Measurements from ENCODE around the gene GDPD4.

Gene GDPD4

GRCh38 chr11:77171254-77171653 is 130.2 kb downstream of the GDPD4 start:
- no peak for DNase-seq
- Histone ChIP-seq H3K9me3 (no peaks in the 10 kb centered on the region), H3K4me1 (no peaks in the 10 kb centered on the region), H3K36me3 (no peaks in the 10 kb centered on the region), H3K27me3 (no peaks in the 10 kb centered on the region), H3K4me3 (ENCODE audit: low read depth, low read length) (no peak overlapping the region)
- no peak for TF ChIP-seq CTCF (IDR thresholded peaks at IDR 0.05; ENCODE audit: low read depth, low read length)

GRCh38 chr11:77170107-77170506 is 131.4 kb downstream of the GDPD4 start:
- TF ChIP-seq CTCF (IDR thresholded peaks at IDR 0.05; ENCODE audit: low read depth, low read length) = no peak
- DNase-seq = no peak
- Histone ChIP-seq H3K9me3 (no peaks in the 10 kb centered on the region), H3K4me3 (ENCODE audit: low read depth, low read length) (no peak overlapping the region), H3K36me3 (no peaks in the 10 kb centered on the region), H3K27me3 (no peaks in the 10 kb centered on the region), H3K4me1 (no peaks in the 10 kb centered on the region)

- no peak for DNase-seq
These were observed 133.7 kb downstream of the GDPD4 start for GRCh38 chr11:77167791-77168190.

GRCh38 chr11:77167111-77167626 is 134.3 kb downstream of the GDPD4 start:
- H3K36me3 ChIP-seq = no peaks in the 10 kb centered on the region
- no peaks in the 10 kb centered on the region for H3K27me3 ChIP-seq
- H3K4me1 ChIP-seq = no peaks in the 10 kb centered on the region
- no peak for TF ChIP-seq CTCF (IDR thresholded peaks at IDR 0.05; ENCODE audit: low read depth, low read length)
- H3K4me3 ChIP-seq (ENCODE audit: low read depth, low read length) = no peak overlapping the region
- H3K9me3 ChIP-seq = no peaks in the 10 kb centered on the region
- no peak for DNase-seq

More at GRCh38 chr11:77167791-77168190, 133.7 kb downstream of the GDPD4 start:
- Histone ChIP-seq H3K4me1 (no peaks in the 10 kb centered on the region), H3K4me3 (ENCODE audit: low read depth, low read length) (no peak overlapping the region), H3K9me3 (no peaks in the 10 kb centered on the region), H3K27me3 (no peaks in the 10 kb centered on the region), H3K36me3 (no peaks in the 10 kb centered on the region)
- no peak for TF ChIP-seq CTCF (IDR thresholded peaks at IDR 0.05; ENCODE audit: low read depth, low read length)
